Measurements from ENCODE around the gene PRM3. TPM values are rescaled to one million over a fixed set of nuclear protein-coding genes. Genes with fewer than 3 reads are reported as not detected.

PRM3 gene
- total and polyA plus RNA-seq, 2 donors (not counting 1 experiment from before 2014, with no cell fraction given), result not detected

DNA sequence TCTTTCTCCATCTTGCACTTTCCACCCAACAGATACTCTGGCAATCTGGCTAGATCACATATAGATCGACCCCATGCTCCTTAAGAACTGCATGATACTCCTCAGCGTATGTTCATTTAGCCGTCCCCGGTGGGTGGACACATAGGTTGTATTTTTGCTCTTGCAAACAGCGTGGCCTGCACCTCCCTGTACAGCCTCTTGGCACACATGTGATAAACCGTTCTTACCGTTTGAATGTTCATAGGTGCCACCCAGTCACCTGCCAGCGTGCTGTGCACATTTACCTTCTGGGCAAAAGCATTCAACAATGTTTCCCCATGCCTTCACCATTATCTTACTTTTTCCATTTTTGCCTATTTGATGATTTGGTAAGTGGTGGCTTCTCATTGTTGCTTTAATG, 10.5 kb downstream of the PRM3 start:
- H3K4me1 ChIP-seq (ENCODE audit: control insufficient read depth, extremely low read depth, insufficient read depth, low read length), result peaks cover 5% of the 10 kb centered on the region
- H3K4me3 ChIP-seq (replicated peaks in 1 of 4; ENCODE audit: control extremely low read depth in 1 of 4, insufficient read depth in 1 of 4, low read depth in 3 of 4, low read length in 4 of 4), result no peak overlapping the region
- H4K20me1 ChIP-seq (ENCODE audit: control insufficient read depth, extremely low read depth, insufficient read depth, low read length), result no peaks in the 10 kb centered on the region
- H3K9me3 ChIP-seq (ENCODE audit: control insufficient read depth, insufficient read depth, low read depth, low read length), result no peaks in the 10 kb centered on the region
- TF ChIP-seq, protein P1, sequence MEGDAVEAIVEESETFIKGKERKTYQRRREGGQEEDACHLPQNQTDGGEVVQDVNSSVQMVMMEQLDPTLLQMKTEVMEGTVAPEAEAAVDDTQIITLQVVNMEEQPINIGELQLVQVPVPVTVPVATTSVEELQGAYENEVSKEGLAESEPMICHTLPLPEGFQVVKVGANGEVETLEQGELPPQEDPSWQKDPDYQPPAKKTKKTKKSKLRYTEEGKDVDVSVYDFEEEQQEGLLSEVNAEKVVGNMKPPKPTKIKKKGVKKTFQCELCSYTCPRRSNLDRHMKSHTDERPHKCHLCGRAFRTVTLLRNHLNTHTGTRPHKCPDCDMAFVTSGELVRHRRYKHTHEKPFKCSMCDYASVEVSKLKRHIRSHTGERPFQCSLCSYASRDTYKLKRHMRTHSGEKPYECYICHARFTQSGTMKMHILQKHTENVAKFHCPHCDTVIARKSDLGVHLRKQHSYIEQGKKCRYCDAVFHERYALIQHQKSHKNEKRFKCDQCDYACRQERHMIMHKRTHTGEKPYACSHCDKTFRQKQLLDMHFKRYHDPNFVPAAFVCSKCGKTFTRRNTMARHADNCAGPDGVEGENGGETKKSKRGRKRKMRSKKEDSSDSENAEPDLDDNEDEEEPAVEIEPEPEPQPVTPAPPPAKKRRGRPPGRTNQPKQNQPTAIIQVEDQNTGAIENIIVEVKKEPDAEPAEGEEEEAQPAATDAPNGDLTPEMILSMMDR (conservative IDR thresholded peaks at IDR 0.05 in 1 of 2, IDR thresholded peaks at IDR 0.05 in 1 of 2; ENCODE audit: low read depth in 1 of 2, low read length in 2 of 2), result no peak
- TF ChIP-seq EZH2 (IDR thresholded peaks at IDR 0.05; ENCODE audit: low read length, missing control alignments), result no peak
- no peaks in the 10 kb centered on the region for H3K27me3 ChIP-seq (ENCODE audit: control insufficient read depth, insufficient read depth, low read length)
- DNase-seq (ENCODE audit: low read depth in 2 of 2), result no peak
- H3K79me2 ChIP-seq (ENCODE audit: control insufficient read depth, insufficient read depth, low read length), result no peaks in the 10 kb centered on the region
- H3K4me2 ChIP-seq (ENCODE audit: extremely low read depth, insufficient read depth, low read length), result no peak overlapping the region
- H3K27ac ChIP-seq (ENCODE audit: insufficient read depth, low read length), result no peak overlapping the region
- no peaks in the 10 kb centered on the region for H3K36me3 ChIP-seq (ENCODE audit: control insufficient read depth, insufficient read depth, low read length)
- H3K9ac ChIP-seq (ENCODE audit: insufficient read depth, low read length), result no peak overlapping the region
- H2AFZ ChIP-seq (ENCODE audit: low read length), result no peak overlapping the region

DNA sequence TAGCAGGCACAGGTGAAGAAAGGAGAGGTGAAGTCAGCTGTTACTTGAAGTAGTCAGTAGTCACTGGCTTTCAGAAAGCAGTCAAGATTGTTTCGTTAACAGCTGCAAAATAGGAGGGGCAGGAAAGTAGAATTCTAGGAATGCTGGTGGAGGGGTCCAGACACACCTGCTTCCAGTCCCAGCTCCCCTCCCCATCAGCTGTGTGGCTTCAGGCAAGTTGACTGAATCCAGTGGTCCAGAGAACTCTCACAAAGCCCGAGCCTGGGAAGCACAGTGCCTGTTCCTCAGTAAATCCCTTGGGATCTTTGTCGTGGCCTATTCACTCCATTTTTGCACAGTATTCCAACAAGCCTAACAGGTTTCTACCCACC, 12.8 kb downstream of the PRM3 start:
- no peak for DNase-seq (ENCODE audit: low read depth in 2 of 2)
- H3K79me2 ChIP-seq (ENCODE audit: control insufficient read depth, insufficient read depth, low read length), result no peaks in the 10 kb centered on the region
- H4K20me1 ChIP-seq (ENCODE audit: control insufficient read depth, extremely low read depth, insufficient read depth, low read length), result no peaks in the 10 kb centered on the region
- peaks cover 14% of the 10 kb centered on the region for H3K4me1 ChIP-seq (ENCODE audit: control insufficient read depth, extremely low read depth, insufficient read depth, low read length)
- no peak overlapping the region for H3K4me3 ChIP-seq (replicated peaks in 1 of 4; ENCODE audit: control extremely low read depth in 1 of 4, insufficient read depth in 1 of 4, low read depth in 3 of 4, low read length in 4 of 4)
- H3K9me3 ChIP-seq (ENCODE audit: control insufficient read depth, insufficient read depth, low read depth, low read length), result no peaks in the 10 kb centered on the region
- H3K9ac ChIP-seq (ENCODE audit: insufficient read depth, low read length), result no peak overlapping the region
- H3K4me2 ChIP-seq (ENCODE audit: extremely low read depth, insufficient read depth, low read length), result no peak overlapping the region
- no peak overlapping the region for H3K27ac ChIP-seq (ENCODE audit: insufficient read depth, low read length)
- no peak overlapping the region for H2AFZ ChIP-seq (ENCODE audit: low read length)
- TF ChIP-seq, protein P1 (conservative IDR thresholded peaks at IDR 0.05 in 1 of 2, IDR thresholded peaks at IDR 0.05 in 1 of 2; ENCODE audit: low read depth in 1 of 2, low read length in 2 of 2), result no peak
- no peak for TF ChIP-seq EZH2 (IDR thresholded peaks at IDR 0.05; ENCODE audit: low read length, missing control alignments)
- no peaks in the 10 kb centered on the region for H3K36me3 ChIP-seq (ENCODE audit: control insufficient read depth, insufficient read depth, low read length)
- H3K27me3 ChIP-seq (ENCODE audit: control insufficient read depth, insufficient read depth, low read length), result no peaks in the 10 kb centered on the region

DNA sequence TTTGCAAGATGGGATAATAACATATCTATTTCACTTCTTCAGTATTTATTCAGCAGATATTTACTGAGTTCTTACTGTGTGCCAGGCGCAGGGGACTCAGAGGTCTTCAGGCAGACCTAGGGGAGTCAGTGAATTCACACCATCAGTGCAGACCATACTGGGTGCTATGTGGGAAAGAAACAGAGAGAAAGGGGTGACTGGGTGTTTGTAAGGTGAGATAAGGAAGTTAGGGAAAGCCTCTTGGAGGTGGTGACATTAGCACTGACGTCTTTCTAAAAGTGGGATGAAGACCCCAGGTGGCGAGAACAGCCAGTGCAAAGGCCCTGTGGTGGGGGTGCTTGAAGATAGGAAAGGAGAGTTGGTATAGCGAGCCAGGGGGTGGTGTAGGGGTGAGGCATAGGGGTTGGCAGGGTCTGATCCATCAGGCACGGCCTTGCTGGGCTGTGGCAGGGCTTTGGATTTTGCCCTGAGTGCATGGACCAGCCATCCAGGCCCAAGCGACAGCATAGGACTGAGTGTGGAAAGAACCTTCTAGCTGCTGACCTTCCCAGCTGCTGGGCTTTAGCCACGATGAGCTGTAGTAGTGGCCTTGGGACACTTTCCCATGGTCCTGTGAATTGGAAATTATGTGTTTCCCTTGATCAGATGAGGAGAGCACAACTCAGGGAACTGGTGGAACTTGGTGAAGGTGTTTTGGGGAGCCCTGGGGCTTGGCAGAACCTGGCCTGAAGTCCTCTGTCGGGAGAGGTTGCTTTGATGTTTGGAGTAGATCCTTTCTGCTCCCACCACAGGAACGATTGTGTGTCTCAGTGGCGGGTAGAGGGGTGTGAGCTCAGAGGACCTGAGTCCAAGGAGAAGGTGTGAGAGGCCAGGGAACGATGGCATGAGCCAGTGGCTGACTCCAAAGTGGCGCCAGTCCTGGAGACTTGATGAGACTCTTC, 13.5 kb downstream of the PRM3 start:
- no peak for TF ChIP-seq EZH2 (IDR thresholded peaks at IDR 0.05; ENCODE audit: low read length, missing control alignments)
- TF ChIP-seq, protein P1 (conservative IDR thresholded peaks at IDR 0.05 in 1 of 2, IDR thresholded peaks at IDR 0.05 in 1 of 2; ENCODE audit: low read depth in 1 of 2, low read length in 2 of 2), result no peak
- no peak overlapping the region for H3K27ac ChIP-seq (ENCODE audit: insufficient read depth, low read length)
- H3K4me1 ChIP-seq (ENCODE audit: control insufficient read depth, extremely low read depth, insufficient read depth, low read length), result peaks cover 14% of the 10 kb centered on the region

More for the DNA sequence above, 13.5 kb downstream of the PRM3 start:
- no peaks in the 10 kb centered on the region for H3K9me3 ChIP-seq (ENCODE audit: control insufficient read depth, insufficient read depth, low read depth, low read length)
- H3K27me3 ChIP-seq (ENCODE audit: control insufficient read depth, insufficient read depth, low read length), result no peaks in the 10 kb centered on the region
- no peak overlapping the region for H3K4me2 ChIP-seq (ENCODE audit: extremely low read depth, insufficient read depth, low read length)
- no peak overlapping the region for H3K9ac ChIP-seq (ENCODE audit: insufficient read depth, low read length)
- no peak for DNase-seq (ENCODE audit: low read depth in 2 of 2)
- no peaks in the 10 kb centered on the region for H4K20me1 ChIP-seq (ENCODE audit: control insufficient read depth, extremely low read depth, insufficient read depth, low read length)
- H3K36me3 ChIP-seq (ENCODE audit: control insufficient read depth, insufficient read depth, low read length), result peaks cover 3% of the 10 kb centered on the region
- peaks cover 6% of the 10 kb centered on the region for H3K79me2 ChIP-seq (ENCODE audit: control insufficient read depth, insufficient read depth, low read length)
- H2AFZ ChIP-seq (ENCODE audit: low read length), result no peak overlapping the region
- no peak overlapping the region for H3K4me3 ChIP-seq (replicated peaks in 1 of 4; ENCODE audit: control extremely low read depth in 1 of 4, insufficient read depth in 1 of 4, low read depth in 3 of 4, low read length in 4 of 4)
